HepG2 (cell line): Measurements from ENCODE around the gene HSPA1L. TPM values are rescaled to one million over a fixed set of nuclear protein-coding genes. Genes with fewer than 3 reads are reported as not detected.

Source experiments
- KLF9 ChIP-seq: IDR thresholded peaks from 2 replicates; pipeline ENCODE4 v1.6.1; 2016; ENCODE audit warnings: low read depth
- MATR3 ChIP-seq: sonication (generic); formaldehyde crosslinking; IDR thresholded peaks from 2 replicates; pipeline ENCODE4 v1.4.0; 2020; ENCODE audit warnings: missing genetic modification reagents
- MAZ ChIP-seq, 2 experiments: sonication (generic) in 1 of 2; formaldehyde crosslinking in 1 of 2; IDR thresholded peaks; 2 replicates each; pipeline versions ENCODE4 v1.5.0 to v1.6.1; 2012 to 2020; ENCODE audit warnings: low read depth in 2 of 2, mild to moderate bottlenecking in 2 of 2, borderline replicate concordance in 1 of 2, improper control_type of control experiment in 1 of 2, low read length in 1 of 2, missing genetic modification reagents in 1 of 2, moderate library complexity in 1 of 2
- MXD1 ChIP-seq: sonication (generic); formaldehyde crosslinking; IDR thresholded peaks from 2 replicates; pipeline ENCODE4 v1.4.0; 2020; ENCODE audit warnings: mild to moderate bottlenecking, missing genetic modification reagents
- PHF8 ChIP-seq: sonication (generic); formaldehyde crosslinking; IDR thresholded peaks from 2 replicates; pipeline ENCODE4 v1.5.0; 2020; ENCODE audit warnings: missing genetic modification reagents
- PREB ChIP-seq: sonication (generic); formaldehyde crosslinking; IDR thresholded peaks from 2 replicates; pipeline ENCODE4 v1.4.0; 2020; ENCODE audit warnings: missing genetic modification reagents
- PRPF4 ChIP-seq: fragments of 200-400 bp; formaldehyde crosslinking; IDR thresholded peaks from 2 replicates; pipeline ENCODE4 v1.6.1; 2016; ENCODE audit warnings: low read length, low read depth; ENCODE audit not compliant: poor library complexity, severe bottlenecking
- RBM22 ChIP-seq: fragments of 200-400 bp; formaldehyde crosslinking; optimal IDR thresholded peaks from 2 replicates; pipeline ENCODE3; 2017; ENCODE audit warnings: mild to moderate bottlenecking, low read length, moderate library complexity
- SNAI1 ChIP-seq: sonication (generic); formaldehyde crosslinking; IDR thresholded peaks from 2 replicates; pipeline ENCODE4 v1.5.0; 2020; ENCODE audit warnings: mild to moderate bottlenecking, missing genetic modification reagents, borderline replicate concordance
- SP2 ChIP-seq: sonication (generic); formaldehyde crosslinking; IDR thresholded peaks from 2 replicates; pipeline ENCODE4 v1.5.1; 2020; ENCODE audit warnings: mild to moderate bottlenecking, missing genetic modification reagents
- SRSF1 ChIP-seq: fragments of 200-400 bp; formaldehyde crosslinking; optimal IDR thresholded peaks from 2 replicates; pipeline ENCODE3; 2017; ENCODE audit warnings: mild to moderate bottlenecking, low read depth, low read length, moderate library complexity
- STAT5B ChIP-seq: sonication (generic); formaldehyde crosslinking; IDR thresholded peaks from 2 replicates; pipeline ENCODE4 v1.4.0; 2020; ENCODE audit warnings: missing genetic modification reagents
- STAT6 ChIP-seq: sonication (generic); formaldehyde crosslinking; IDR thresholded peaks from 2 replicates; pipeline ENCODE4 v1.4.0; 2020; ENCODE audit warnings: missing genetic modification reagents, mild to moderate bottlenecking, borderline replicate concordance
- TBX3 ChIP-seq: fragments of 450-650 bp; IDR thresholded peaks from 2 replicates; pipeline ENCODE4 v1.6.1; 2017; ENCODE audit warnings: antibody characterized with exemption, mild to moderate bottlenecking, inconsistent platforms, borderline replicate concordance
- TGIF2 ChIP-seq: IDR thresholded peaks from 2 replicates; pipeline ENCODE4 v1.6.1; 2016; ENCODE audit warnings: control low read depth, missing compliant biosample characterization
- ZNF234 ChIP-seq: sonication (generic); formaldehyde crosslinking; conservative IDR thresholded peaks from 2 replicates; pipeline ENCODE4 v1.5.1; 2020; ENCODE audit warnings: mild to moderate bottlenecking, missing genetic modification reagents
- polyA plus RNA-seq, 8 experiments: library from polyadenylated mRNA; depleted of rRNA in 3 of 8; stranded (reverse) in 7 of 8; unstranded in 1 of 8; fragments of >200 nt; fragmentation: Illumina TruSeq in 4 of 8; extraction: Trizol in 4 of 8; gene quantifications; 2 replicates each; pipeline versions ENCODE4 v1.2.1 to v1.2.3, GENCODE V29; 2011 to 2016; ENCODE audit warnings: low read depth in 4 of 8, missing spikeins in 1 of 8, mixed read lengths in 1 of 8; ENCODE audit not compliant: insufficient read depth in 1 of 8
- total RNA-seq, 5 experiments: library from RNA; depleted of rRNA; stranded (reverse); fragments of >200 nt; fragmentation: Illumina TruSeq; extraction: Trizol; gene quantifications; 2 replicates each; pipeline ENCODE4 v1.2.3, GENCODE V29; 2016; ENCODE audit warnings: low read depth in 1 of 5
- TF ChIP-seq, protein P1 (sequence below), 2 experiments: fragments of 450-650 bp in 1 of 2; sonication (generic) in 1 of 2; formaldehyde crosslinking; IDR thresholded peaks; 2 replicates each; pipeline versions ENCODE4 v1.5.0 to v1.8.0; 2020 to 2022; ENCODE audit warnings: mild to moderate bottlenecking in 1 of 2, missing genetic modification reagents in 1 of 2
- TF ChIP-seq, protein P2 (sequence below): sonication (generic); formaldehyde crosslinking; conservative IDR thresholded peaks from 2 replicates; pipeline ENCODE4 v1.8.0; 2022; ENCODE audit warnings: low read depth, missing genetic modification reagents
- TF ChIP-seq, protein P3 (sequence below): sonication (generic); formaldehyde crosslinking; conservative IDR thresholded peaks from 2 replicates; pipeline ENCODE4 v1.8.0; 2022; ENCODE audit warnings: missing genetic modification reagents

Gene HSPA1L
- total and polyA plus RNA-seq, 2 of the 13 experiments (the other 11 are each of a cell fraction or from before 2014, with no cell fraction given): 0.55 to 1.0 TPM

GRCh38 chr6:31834367-31835250, 19.5 kb upstream of the HSPA1L start (continued):
- peak; percentile 56 for TF ChIP-seq MXD1 (CRISPR knock-in tag)
- 0 out of 2 replicates have a peak, but pooled peaks have one; percentile 4 for TF ChIP-seq MAZ (IDR thresholded peaks at IDR 0.05; ENCODE audit: borderline replicate concordance, low read depth, low read length)
- peak; percentile 70 for TF ChIP-seq MAZ (CRISPR knock-in tag; IDR thresholded peaks at IDR 0.05; ENCODE audit: low read depth)
- peak; percentile 60 for TF ChIP-seq STAT6
- TF ChIP-seq PRPF4: no peak
- TF ChIP-seq TGIF2 (CRISPR knock-in tag): peak; percentile 74
- peak; percentile 94 for TF ChIP-seq RBM22
- TF ChIP-seq, protein P1, sequence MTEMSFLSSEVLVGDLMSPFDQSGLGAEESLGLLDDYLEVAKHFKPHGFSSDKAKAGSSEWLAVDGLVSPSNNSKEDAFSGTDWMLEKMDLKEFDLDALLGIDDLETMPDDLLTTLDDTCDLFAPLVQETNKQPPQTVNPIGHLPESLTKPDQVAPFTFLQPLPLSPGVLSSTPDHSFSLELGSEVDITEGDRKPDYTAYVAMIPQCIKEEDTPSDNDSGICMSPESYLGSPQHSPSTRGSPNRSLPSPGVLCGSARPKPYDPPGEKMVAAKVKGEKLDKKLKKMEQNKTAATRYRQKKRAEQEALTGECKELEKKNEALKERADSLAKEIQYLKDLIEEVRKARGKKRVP (CRISPR knock-in tag; IDR thresholded peaks at IDR 0.05): peak in 1 of 2 experiments; percentile 59; a peak in 1 of 4 replicates
- TF ChIP-seq STAT5B (CRISPR knock-in tag): no peak
- TF ChIP-seq KLF9 (CRISPR knock-in tag): no peak; the same call in 1 of the 2 replicates
- TF ChIP-seq PREB: no peak
- no peak for TF ChIP-seq MATR3 (CRISPR knock-in tag)
- peak; percentile 86 for TF ChIP-seq SNAI1
- TF ChIP-seq, protein P2, sequence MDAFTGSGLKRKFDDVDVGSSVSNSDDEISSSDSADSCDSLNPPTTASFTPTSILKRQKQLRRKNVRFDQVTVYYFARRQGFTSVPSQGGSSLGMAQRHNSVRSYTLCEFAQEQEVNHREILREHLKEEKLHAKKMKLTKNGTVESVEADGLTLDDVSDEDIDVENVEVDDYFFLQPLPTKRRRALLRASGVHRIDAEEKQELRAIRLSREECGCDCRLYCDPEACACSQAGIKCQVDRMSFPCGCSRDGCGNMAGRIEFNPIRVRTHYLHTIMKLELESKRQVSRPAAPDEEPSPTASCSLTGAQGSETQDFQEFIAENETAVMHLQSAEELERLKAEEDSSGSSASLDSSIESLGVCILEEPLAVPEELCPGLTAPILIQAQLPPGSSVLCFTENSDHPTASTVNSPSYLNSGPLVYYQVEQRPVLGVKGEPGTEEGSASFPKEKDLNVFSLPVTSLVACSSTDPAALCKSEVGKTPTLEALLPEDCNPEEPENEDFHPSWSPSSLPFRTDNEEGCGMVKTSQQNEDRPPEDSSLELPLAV (CRISPR knock-in tag): no peak
- TF ChIP-seq ZNF234 (CRISPR knock-in tag): peak; percentile 73
- peak; percentile 98 for TF ChIP-seq SRSF1
- TF ChIP-seq PHF8 (CRISPR knock-in tag): peak; percentile 86
- TF ChIP-seq, protein P3, sequence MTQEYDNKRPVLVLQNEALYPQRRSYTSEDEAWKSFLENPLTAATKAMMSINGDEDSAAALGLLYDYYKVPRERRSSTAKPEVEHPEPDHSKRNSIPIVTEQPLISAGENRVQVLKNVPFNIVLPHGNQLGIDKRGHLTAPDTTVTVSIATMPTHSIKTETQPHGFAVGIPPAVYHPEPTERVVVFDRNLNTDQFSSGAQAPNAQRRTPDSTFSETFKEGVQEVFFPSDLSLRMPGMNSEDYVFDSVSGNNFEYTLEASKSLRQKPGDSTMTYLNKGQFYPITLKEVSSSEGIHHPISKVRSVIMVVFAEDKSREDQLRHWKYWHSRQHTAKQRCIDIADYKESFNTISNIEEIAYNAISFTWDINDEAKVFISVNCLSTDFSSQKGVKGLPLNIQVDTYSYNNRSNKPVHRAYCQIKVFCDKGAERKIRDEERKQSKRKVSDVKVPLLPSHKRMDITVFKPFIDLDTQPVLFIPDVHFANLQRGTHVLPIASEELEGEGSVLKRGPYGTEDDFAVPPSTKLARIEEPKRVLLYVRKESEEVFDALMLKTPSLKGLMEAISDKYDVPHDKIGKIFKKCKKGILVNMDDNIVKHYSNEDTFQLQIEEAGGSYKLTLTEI (CRISPR knock-in tag): no peak
- 0 out of 2 replicates have a peak, but pooled peaks have one; percentile 34 for TF ChIP-seq TBX3
- TF ChIP-seq SP2 (CRISPR knock-in tag): 0 out of 2 replicates have a peak, but pooled peaks have one; percentile 48
